Measurements from ENCODE around the gene FBXL17.

DNA sequence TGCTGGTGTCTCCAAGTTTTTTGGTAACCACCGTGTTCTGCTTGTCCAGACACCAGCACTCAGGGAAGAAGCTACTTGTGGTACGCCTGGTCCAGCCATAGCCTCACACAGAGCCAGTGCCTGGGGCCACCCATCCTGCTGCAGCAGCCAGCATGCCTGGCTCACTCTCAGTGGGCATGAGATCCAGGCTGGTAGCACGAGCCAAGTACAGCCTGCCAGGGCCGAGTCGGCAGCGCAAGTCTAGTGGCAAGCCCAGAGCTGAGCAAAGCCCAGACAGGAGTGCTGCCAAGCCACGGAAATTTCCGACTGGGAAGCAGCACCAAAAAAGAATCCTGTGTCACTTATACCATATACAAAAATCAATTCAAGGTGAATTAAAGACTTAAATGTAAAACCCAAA lies 36.3 kb upstream of the FBXL17 start:
- no peak for TF ChIP-seq POLR2AphosphoS5 (IDR thresholded peaks at IDR 0.05; ENCODE audit: low read depth, low read length)
- TF ChIP-seq, protein P1, sequence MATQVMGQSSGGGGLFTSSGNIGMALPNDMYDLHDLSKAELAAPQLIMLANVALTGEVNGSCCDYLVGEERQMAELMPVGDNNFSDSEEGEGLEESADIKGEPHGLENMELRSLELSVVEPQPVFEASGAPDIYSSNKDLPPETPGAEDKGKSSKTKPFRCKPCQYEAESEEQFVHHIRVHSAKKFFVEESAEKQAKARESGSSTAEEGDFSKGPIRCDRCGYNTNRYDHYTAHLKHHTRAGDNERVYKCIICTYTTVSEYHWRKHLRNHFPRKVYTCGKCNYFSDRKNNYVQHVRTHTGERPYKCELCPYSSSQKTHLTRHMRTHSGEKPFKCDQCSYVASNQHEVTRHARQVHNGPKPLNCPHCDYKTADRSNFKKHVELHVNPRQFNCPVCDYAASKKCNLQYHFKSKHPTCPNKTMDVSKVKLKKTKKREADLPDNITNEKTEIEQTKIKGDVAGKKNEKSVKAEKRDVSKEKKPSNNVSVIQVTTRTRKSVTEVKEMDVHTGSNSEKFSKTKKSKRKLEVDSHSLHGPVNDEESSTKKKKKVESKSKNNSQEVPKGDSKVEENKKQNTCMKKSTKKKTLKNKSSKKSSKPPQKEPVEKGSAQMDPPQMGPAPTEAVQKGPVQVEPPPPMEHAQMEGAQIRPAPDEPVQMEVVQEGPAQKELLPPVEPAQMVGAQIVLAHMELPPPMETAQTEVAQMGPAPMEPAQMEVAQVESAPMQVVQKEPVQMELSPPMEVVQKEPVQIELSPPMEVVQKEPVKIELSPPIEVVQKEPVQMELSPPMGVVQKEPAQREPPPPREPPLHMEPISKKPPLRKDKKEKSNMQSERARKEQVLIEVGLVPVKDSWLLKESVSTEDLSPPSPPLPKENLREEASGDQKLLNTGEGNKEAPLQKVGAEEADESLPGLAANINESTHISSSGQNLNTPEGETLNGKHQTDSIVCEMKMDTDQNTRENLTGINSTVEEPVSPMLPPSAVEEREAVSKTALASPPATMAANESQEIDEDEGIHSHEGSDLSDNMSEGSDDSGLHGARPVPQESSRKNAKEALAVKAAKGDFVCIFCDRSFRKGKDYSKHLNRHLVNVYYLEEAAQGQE (IDR thresholded peaks at IDR 0.05; ENCODE audit: insufficient read depth in 1 of 2, low read depth in 2 of 2, low read length in 2 of 2): no peak
- TF ChIP-seq TAF1 (IDR thresholded peaks at IDR 0.05; ENCODE audit: borderline replicate concordance, insufficient read depth, low read length): no peak
- TF ChIP-seq FOXP2 (optimal IDR thresholded peaks at IDR 0.05; ENCODE audit: borderline replicate concordance, extremely low read depth, extremely low read length, insufficient read depth): no peak
- no peak for TF ChIP-seq SIN3A (IDR thresholded peaks at IDR 0.05; ENCODE audit: borderline replicate concordance, insufficient read depth, low read length)
